Measurements from ENCODE around the gene IQCN. TPM values are rescaled to one million over a fixed set of nuclear protein-coding genes. Genes with fewer than 3 reads are reported as not detected.

Gene IQCN
- total RNA-seq, 5 donors from 2014 or later (not counting 1 experiment from before 2014, with no cell fraction given), result 4.1 to 42.8 (median 6.3) TPM

DNA sequence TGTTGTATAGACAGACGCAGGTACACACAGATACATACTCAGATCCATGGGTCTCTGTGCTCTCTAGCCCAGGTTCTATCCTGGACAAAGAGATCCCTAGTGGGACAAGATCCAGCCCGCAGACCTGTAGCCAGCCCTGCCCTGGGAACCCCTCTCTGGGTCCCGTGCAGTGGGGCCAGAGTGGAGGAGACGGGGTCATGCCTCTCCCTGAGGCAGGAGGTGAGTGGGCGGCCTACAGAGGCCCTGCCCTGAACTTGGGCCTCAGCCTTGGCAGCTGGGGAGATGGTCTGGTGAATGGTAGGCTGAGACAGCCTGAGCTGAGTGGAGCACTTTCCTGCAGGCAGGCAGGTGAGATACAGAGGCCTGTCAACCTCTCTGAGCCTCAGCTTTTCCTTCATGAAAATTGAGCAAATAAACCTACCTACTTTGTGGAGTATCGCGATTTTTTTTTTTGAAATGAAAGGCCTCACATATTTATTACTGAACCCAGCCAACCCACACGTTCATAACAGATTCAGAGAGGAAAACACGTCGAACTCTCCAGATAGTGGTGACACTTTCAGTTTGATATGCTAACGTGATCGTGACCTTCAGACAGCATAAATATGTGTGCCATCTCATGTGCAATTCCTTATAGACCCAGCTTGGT, 10.6 kb upstream of the IQCN start:
- Mint-ChIP-seq H3K27ac (peak overlapping the region; percentile 90 to 94), H3K27me3 (no peaks in the 10 kb centered on the region), H3K4me3 (peak overlapping the region in 2 of 3 donors; percentile 24 to 46), H3K36me3 (peaks cover under 1% of the 10 kb centered on the region), H3K4me1 (peaks cover 34 to 50% (median 47%) of the 10 kb centered on the region in 3 donors), H3K9me3 (no peaks in the 10 kb centered on the region)
- H3K4me3 ChIP-seq (ENCODE audit: control insufficient read depth in 1 of 2, extremely low read depth in 1 of 2, low read length in 1 of 2), result no peak overlapping the region
- no peaks in the 10 kb centered on the region for H3K9me3 ChIP-seq
- H3K27me3 ChIP-seq (replicated peaks in 1 of 2; ENCODE audit: control insufficient read depth in 2 of 2, extremely low read depth in 1 of 2, insufficient read depth in 2 of 2, low read length in 1 of 2), result no peaks in the 10 kb centered on the region
- ChIA-PET POLR2A (no interaction called here), CTCF (no interaction called here)
- 0% methylated on average over 4 of the region's 12 CpGs for WGBS (ENCODE audit: insufficient coverage)
- ATAC-seq (replicated peaks in 1 of 4) (no peak), DNase-seq (peak in 1 of 35 experiments; percentile 52)
- peaks cover 17 to 55% of the 10 kb centered on the region in 2 experiments for H3K4me1 ChIP-seq (ENCODE audit: control insufficient read depth in 1 of 2, extremely low read depth in 1 of 2, insufficient read depth in 2 of 2, low read length in 2 of 2)
- H3K36me3 ChIP-seq (ENCODE audit: control insufficient read depth in 2 of 2, extremely low read depth in 1 of 2, insufficient read depth in 1 of 2, low read length in 1 of 2), result no peaks in the 10 kb centered on the region
- peak overlapping the region; percentile 88 for H3K27ac ChIP-seq (ENCODE audit: low read length)

- ATAC-seq (replicated peaks in 1 of 4) (no peak), DNase-seq (no peak)
- H3K27me3 ChIP-seq (replicated peaks in 1 of 2; ENCODE audit: control insufficient read depth in 2 of 2, extremely low read depth in 1 of 2, insufficient read depth in 2 of 2, low read length in 1 of 2), result no peaks in the 10 kb centered on the region
- peaks cover 13% of the 10 kb centered on the region for H3K36me3 Mint-ChIP-seq
- H3K9me3 Mint-ChIP-seq, result no peaks in the 10 kb centered on the region
- H3K4me1 ChIP-seq (ENCODE audit: control insufficient read depth in 1 of 2, extremely low read depth in 1 of 2, insufficient read depth in 2 of 2, low read length in 2 of 2), result peaks cover 24 to 54% of the 10 kb centered on the region in 2 experiments
- peak overlapping the region; percentile 70 to 96 for H3K27ac Mint-ChIP-seq
- WGBS (ENCODE audit: insufficient coverage), result 100% methylated on average over 1 of the region's 5 CpGs
- H3K27ac ChIP-seq (ENCODE audit: low read length), result peak overlapping the region; percentile 100
- H3K9me3 ChIP-seq, result no peaks in the 10 kb centered on the region
- H3K27me3 Mint-ChIP-seq, result no peaks in the 10 kb centered on the region
- peak overlapping the region in 2 of 3 donors; percentile 17 to 94 for H3K4me3 Mint-ChIP-seq
- H3K36me3 ChIP-seq (ENCODE audit: control insufficient read depth in 2 of 2, extremely low read depth in 1 of 2, insufficient read depth in 1 of 2, low read length in 1 of 2), result peaks cover 10 to 11% of the 10 kb centered on the region in 2 donors
- ChIA-PET POLR2A (no interaction called here), CTCF (interaction anchor here in 1 of 2 donors (0.7 kb wide), 1 partner anchor 190 kb away, joined by 4 read pairs; no protein-coding TSS in a partner anchor)
- H3K4me1 Mint-ChIP-seq, result peaks cover 39 to 57% (median 50%) of the 10 kb centered on the region in 3 donors
- no peak overlapping the region for H3K4me3 ChIP-seq (ENCODE audit: control insufficient read depth in 1 of 2, extremely low read depth in 1 of 2, low read length in 1 of 2)
Measured at GRCh38 chr19:18283338-18283737, 9.1 kb upstream of the IQCN start.

GRCh38 chr19:18282788-18283141, 8.5 kb upstream of the IQCN start:
- no peaks in the 10 kb centered on the region for H3K27me3 ChIP-seq (replicated peaks in 1 of 2; ENCODE audit: control insufficient read depth in 2 of 2, extremely low read depth in 1 of 2, insufficient read depth in 2 of 2, low read length in 1 of 2)
- Mint-ChIP-seq H3K4me3 (peak overlapping the region; percentile 73 to 94 (median 82)), H3K36me3 (peaks cover 13% of the 10 kb centered on the region), H3K27me3 (no peaks in the 10 kb centered on the region), H3K27ac (peak overlapping the region; percentile 96 to 99), H3K9me3 (no peaks in the 10 kb centered on the region), H3K4me1 (peaks cover 45 to 60% (median 53%) of the 10 kb centered on the region in 3 donors)
- peak overlapping the region; percentile 100 for H3K27ac ChIP-seq (ENCODE audit: low read length)
- ChIA-PET CTCF (no interaction called here), POLR2A (interaction anchor here (1.3 to 5.1 kb wide), 4 partner anchors 9 to 39 kb away, joined by 7 to 95 read pairs (median 48); partner anchors contain the start of gene LSM4 (in 1 of the 2))
- ATAC-seq (replicated peaks in 1 of 4), result no peak
- DNase-seq, result peak in 1 of 35 experiments; percentile 43
- peak overlapping the region; percentile 33 to 84 for H3K4me3 ChIP-seq (ENCODE audit: control insufficient read depth in 1 of 2, extremely low read depth in 1 of 2, low read length in 1 of 2)
- peaks cover 10 to 16% of the 10 kb centered on the region in 2 donors for H3K36me3 ChIP-seq (ENCODE audit: control insufficient read depth in 2 of 2, extremely low read depth in 1 of 2, insufficient read depth in 1 of 2, low read length in 1 of 2)
- no peaks in the 10 kb centered on the region for H3K9me3 ChIP-seq
- WGBS (ENCODE audit: insufficient coverage), result 5% methylated on average over 2 of the region's 4 CpGs
- peaks cover 28 to 54% of the 10 kb centered on the region in 2 experiments for H3K4me1 ChIP-seq (ENCODE audit: control insufficient read depth in 1 of 2, extremely low read depth in 1 of 2, insufficient read depth in 2 of 2, low read length in 2 of 2)

GRCh38 chr19:18282021-18282787, 8.0 kb upstream of the IQCN start:
- Histone ChIP-seq H3K4me3 (ENCODE audit: control insufficient read depth in 1 of 2, extremely low read depth in 1 of 2, low read length in 1 of 2) (peak overlapping the region; percentile 33 to 84), H3K27me3 (replicated peaks in 1 of 2; ENCODE audit: control insufficient read depth in 2 of 2, extremely low read depth in 1 of 2, insufficient read depth in 2 of 2, low read length in 1 of 2) (no peaks in the 10 kb centered on the region), H3K9me3 (no peaks in the 10 kb centered on the region), H3K36me3 (ENCODE audit: control insufficient read depth in 2 of 2, extremely low read depth in 1 of 2, insufficient read depth in 1 of 2, low read length in 1 of 2) (peaks cover 10 to 16% of the 10 kb centered on the region in 2 donors), H3K4me1 (ENCODE audit: control insufficient read depth in 1 of 2, extremely low read depth in 1 of 2, insufficient read depth in 2 of 2, low read length in 2 of 2) (peaks cover 28 to 52% of the 10 kb centered on the region in 2 experiments), H3K27ac (ENCODE audit: low read length) (peak overlapping the region; percentile 100)
- Mint-ChIP-seq H3K4me3 (peak overlapping the region; percentile 73 to 94 (median 82)), H3K27me3 (no peaks in the 10 kb centered on the region), H3K4me1 (peaks cover 46 to 65% (median 57%) of the 10 kb centered on the region in 3 donors), H3K36me3 (peaks cover 15% of the 10 kb centered on the region), H3K27ac (peak overlapping the region; percentile 96 to 99), H3K9me3 (no peaks in the 10 kb centered on the region)
- CTCF ChIA-PET, result interaction anchor here in 1 of 2 donors (1.0 to 4.2 kb wide), 5 partner anchors 8 to 47 kb away, joined by 4 to 37 read pairs (median 15); partner anchors contain the start of gene LSM4
- POLR2A ChIA-PET, result interaction anchor here (0.5 to 5.1 kb wide), 24 partner anchors 8 to 282 kb away, joined by 3 to 95 read pairs (median 5); partner anchors contain the start of genes LSM4 (in 2 of the 2), MPV17L2 (in 2 of the 2), ELL (in 1 of the 2) and RAB3A (in 1 of the 2)
- peak in 1 of 35 experiments; percentile 23 for DNase-seq
- 9% methylated on average over 4 of the region's 27 CpGs for WGBS (ENCODE audit: insufficient coverage)
- no peak for ATAC-seq (replicated peaks in 1 of 4)

DNA sequence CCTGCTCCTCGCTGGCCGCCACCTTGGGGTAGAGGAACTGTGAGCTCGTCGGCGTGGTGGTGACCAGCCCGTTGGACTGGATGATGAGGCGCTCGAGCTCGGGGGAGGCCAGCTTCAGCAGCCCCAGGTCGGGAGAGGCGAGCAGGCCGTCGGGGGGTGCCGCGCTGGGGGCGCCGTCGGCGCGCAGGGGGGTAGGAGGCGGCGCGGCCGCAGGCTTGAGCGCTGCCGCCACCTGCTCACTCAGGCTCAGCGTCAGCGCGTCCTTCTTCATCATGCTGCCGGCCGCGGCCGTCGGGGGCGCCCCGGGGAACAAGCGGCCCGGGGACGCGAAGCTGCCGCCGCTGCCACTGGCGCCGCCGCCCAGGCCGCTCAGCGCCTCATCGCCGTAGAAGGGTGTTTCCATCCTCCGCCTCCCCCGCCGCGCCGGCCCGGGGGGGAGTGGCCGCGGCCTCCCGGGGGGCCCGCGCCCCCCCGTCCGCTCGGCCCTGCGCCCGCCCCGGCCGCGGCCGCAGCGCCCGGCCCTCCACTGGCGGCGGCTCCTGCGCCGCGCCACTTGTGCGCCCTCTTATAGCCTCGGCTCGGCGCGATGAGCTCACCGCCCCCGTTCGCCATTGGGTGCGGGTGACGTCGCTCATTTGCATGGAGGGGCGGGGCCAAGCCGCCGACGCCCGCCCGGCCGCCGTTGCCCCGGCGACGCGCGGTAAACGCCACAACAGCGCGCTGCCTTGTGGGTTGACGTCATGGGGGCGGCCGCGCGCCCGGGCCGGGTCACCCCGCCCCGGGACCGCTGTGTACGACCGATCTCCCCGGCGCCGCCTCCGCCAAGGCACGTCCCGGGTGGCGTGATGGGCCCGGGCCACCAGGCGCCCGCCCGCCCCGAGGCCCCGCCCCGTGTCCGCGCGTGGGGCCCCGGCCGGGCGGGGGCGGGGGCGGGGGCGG, 7.1 kb upstream of the IQCN start, which contains the start of gene JUND:
TSS of gene JUND (minus strand) at position 541 of the 939 bp plus-strand sequence. CDS start at position 403, 138 bp downstream.
- Mint-ChIP-seq H3K27me3 (no peaks in the 10 kb centered on the region), H3K36me3 (peaks cover 15% of the 10 kb centered on the region), H3K4me1 (peaks cover 44 to 58% (median 51%) of the 10 kb centered on the region in 3 donors), H3K4me3 (peak within 1 kb of the TSS; percentile 94 to 98 (median 96)), H3K27ac (peak within 1 kb of the TSS; percentile 97 to 99), H3K9me3 (no peaks in the 10 kb centered on the region)
- peak within 1 kb of the TSS; percentile 100 for H3K4me3 ChIP-seq (ENCODE audit: control insufficient read depth in 1 of 2, extremely low read depth in 1 of 2, low read length in 1 of 2)
- ATAC-seq (replicated peaks in 1 of 4) (peak; percentile 67 to 70 (median 68)), DNase-seq (peak; percentile 91 to 100 (median 97))
- peaks cover 28 to 49% of the 10 kb centered on the region in 2 experiments for H3K4me1 ChIP-seq (ENCODE audit: control insufficient read depth in 1 of 2, extremely low read depth in 1 of 2, insufficient read depth in 2 of 2, low read length in 2 of 2)
- CTCF ChIA-PET, result interaction anchor here in 1 of 2 donors (1.0 to 4.2 kb wide), 5 partner anchors 9 to 47 kb away, joined by 4 to 37 read pairs (median 15); partner anchors contain the start of gene LSM4
- under 1% methylated on average over 113 of the region's 138 CpGs for WGBS (ENCODE audit: insufficient coverage)
- peaks cover 10 to 16% of the 10 kb centered on the region in 2 donors for H3K36me3 ChIP-seq (ENCODE audit: control insufficient read depth in 2 of 2, extremely low read depth in 1 of 2, insufficient read depth in 1 of 2, low read length in 1 of 2)
- POLR2A ChIA-PET, result interaction anchor here (0.5 to 5.1 kb wide), 28 partner anchors 9 to 281 kb away, joined by 3 to 95 read pairs (median 5); partner anchors contain the start of genes LSM4 (in 2 of the 2), MPV17L2 (in 2 of the 2), ELL (in 1 of the 2) and RAB3A (in 1 of the 2)
- no peaks in the 10 kb centered on the region for H3K9me3 ChIP-seq
- no peaks in the 10 kb centered on the region for H3K27me3 ChIP-seq (replicated peaks in 1 of 2; ENCODE audit: control insufficient read depth in 2 of 2, extremely low read depth in 1 of 2, insufficient read depth in 2 of 2, low read length in 1 of 2)
- H3K27ac ChIP-seq (ENCODE audit: low read length), result peak within 1 kb of the TSS; percentile 100
